HUES6 (cell line): ENCODE data around the gene AIF1.
"Not testable (repeated sequence)": the region's sequence is repeated elsewhere in the genome, so short reads cannot be mapped to it uniquely, and the experiment has no call there.

Experiments used
- H3K27ac ChIP-seq: 2 replicates; pipeline ENCODE4 v1.7.0; 2013; ENCODE audit warnings: low read depth, mild to moderate bottlenecking, low read length, inconsistent platforms
- H3K27me3 ChIP-seq: 2 replicates; pipeline ENCODE4 v1.6.1; 2013; ENCODE audit warnings: low read length; ENCODE audit not compliant: control insufficient read depth, insufficient read depth
- H3K36me3 ChIP-seq: 2 replicates; pipeline ENCODE4 v1.6.1; 2013; ENCODE audit warnings: low read length; ENCODE audit not compliant: control insufficient read depth, insufficient read depth
- H3K4me1 ChIP-seq: 2 replicates; pipeline ENCODE4 v1.6.1; 2013; ENCODE audit warnings: low read length; ENCODE audit not compliant: control insufficient read depth, insufficient read depth
- H3K4me3 ChIP-seq: 2 replicates; pipeline ENCODE4 v1.5.1; 2013; ENCODE audit warnings: low read depth, low read length
- H3K9ac ChIP-seq: one replicate; pipeline ENCODE4 v1.6.1; 2013; ENCODE audit warnings: mild to moderate bottlenecking, low read length
- H3K9me3 ChIP-seq: 2 replicates; pipeline ENCODE4 v1.6.1; 2013; ENCODE audit warnings: low read depth, low read length; ENCODE audit not compliant: control insufficient read depth, insufficient read depth

The AIF1 gene

DNA sequence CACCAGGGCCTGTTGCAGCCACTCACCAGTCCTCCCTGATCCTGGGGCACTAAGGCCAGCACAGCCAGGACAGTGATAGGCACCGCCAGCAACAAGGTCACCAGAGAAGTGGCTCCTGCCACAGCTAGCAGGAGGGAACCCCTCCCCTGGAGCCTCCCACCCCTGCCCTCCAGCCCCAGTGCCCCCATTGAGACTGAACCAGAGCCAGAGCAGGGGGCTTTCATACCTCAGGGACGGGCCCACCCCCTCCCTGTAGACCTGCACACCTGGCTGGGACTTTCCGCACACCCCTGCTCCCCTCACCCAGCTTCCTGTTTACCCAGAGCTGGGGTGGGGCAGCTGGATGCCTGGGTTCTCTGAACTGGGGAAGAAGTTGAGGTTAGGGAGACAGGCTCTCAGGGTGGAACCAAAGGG lies 32.8 kb upstream of the AIF1 start, which contains the start of gene LTB:
LTB (minus strand) TSS at position 195 of the 414 bp plus-strand sequence; CDS start at position 188, 7 bp downstream.
- H3K4me1 ChIP-seq, result peaks cover 31% of the 10 kb centered on the region

DNA sequence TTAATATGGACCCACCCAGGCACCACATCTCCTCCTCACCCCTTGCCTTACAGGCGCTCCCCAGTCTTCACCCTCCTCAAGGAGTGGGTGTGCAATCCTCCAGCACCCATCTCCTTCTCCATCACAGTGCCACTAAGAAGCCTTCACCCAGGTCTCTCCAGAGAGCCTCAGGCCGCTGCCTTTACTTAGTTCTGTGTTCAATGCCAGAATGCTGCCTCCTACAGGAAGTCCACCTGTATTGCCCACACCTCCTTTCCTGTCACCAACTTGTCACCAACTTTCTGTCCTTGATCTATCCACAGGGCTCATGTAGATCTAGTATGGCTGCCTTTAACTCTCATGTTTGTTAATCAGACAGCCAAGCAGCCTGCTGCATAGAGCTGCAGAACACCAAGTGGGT lies 29.5 kb upstream of the AIF1 start:
- H3K27ac ChIP-seq, result no peak overlapping the region
- H3K27me3 ChIP-seq, result peaks cover 12% of the 10 kb centered on the region
- peaks cover 8% of the 10 kb centered on the region for H3K4me1 ChIP-seq
- no peak overlapping the region for H3K4me3 ChIP-seq
- no peaks in the 10 kb centered on the region for H3K9me3 ChIP-seq
- H3K9ac ChIP-seq, result no peak overlapping the region
- no peaks in the 10 kb centered on the region for H3K36me3 ChIP-seq

More for the DNA sequence above, 32.8 kb upstream of the AIF1 start, which contains the start of gene LTB:
- Histone ChIP-seq H3K27ac (no peak within 1 kb of the TSS; the same call in 1 of the 2 replicates), H3K9ac (peak within 1 kb of the TSS; percentile 83), H3K9me3 (no peaks in the 10 kb centered on the region), H3K4me3 (peak within 1 kb of the TSS; percentile 99), H3K36me3 (no peaks in the 10 kb centered on the region), H3K27me3 (peaks cover 15% of the 10 kb centered on the region)

DNA sequence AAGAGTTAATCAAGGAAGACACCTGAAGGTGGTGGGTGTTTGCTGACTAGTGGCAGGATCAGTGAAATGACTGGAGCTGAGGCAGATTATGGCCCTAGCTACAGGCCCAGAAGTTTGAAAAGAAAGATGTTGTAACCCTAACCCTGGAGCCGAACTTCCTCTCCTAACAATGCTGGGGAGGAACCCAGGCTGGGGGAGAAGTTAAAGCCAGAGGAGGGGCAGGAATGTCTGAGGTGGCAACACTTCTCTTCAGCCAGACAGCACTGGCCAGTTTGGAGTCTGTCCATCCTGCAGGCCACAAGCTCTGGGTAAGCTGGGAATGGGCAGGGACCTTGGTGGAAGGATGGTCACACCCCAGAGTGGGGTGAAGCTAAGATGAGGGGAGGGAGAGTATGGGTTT lies 29.0 kb upstream of the AIF1 start, which contains the start of gene LST1:
LST1 (plus strand) TSS at position 270 of the 400 bp plus-strand sequence. CDS start 1,023 bp downstream, outside the sequence.
- Histone ChIP-seq H3K27me3 (peaks cover 10% of the 10 kb centered on the region), H3K9ac (no peak within 1 kb of the TSS), H3K4me1 (peaks cover 6% of the 10 kb centered on the region), H3K27ac (no peak within 1 kb of the TSS), H3K36me3 (no peaks in the 10 kb centered on the region), H3K4me3 (no peak within 1 kb of the TSS), H3K9me3 (no peaks in the 10 kb centered on the region)

GRCh38 chr6:31586599-31587281 lies 28.3 kb upstream of the AIF1 start:
- Histone ChIP-seq H3K4me1 (peaks cover 4% of the 10 kb centered on the region), H3K9ac (no peak overlapping the region), H3K27me3 (peaks cover 4% of the 10 kb centered on the region), H3K36me3 (no peaks in the 10 kb centered on the region), H3K27ac (no peak overlapping the region), H3K9me3 (no peaks in the 10 kb centered on the region), H3K4me3 (no peak overlapping the region)

DNA sequence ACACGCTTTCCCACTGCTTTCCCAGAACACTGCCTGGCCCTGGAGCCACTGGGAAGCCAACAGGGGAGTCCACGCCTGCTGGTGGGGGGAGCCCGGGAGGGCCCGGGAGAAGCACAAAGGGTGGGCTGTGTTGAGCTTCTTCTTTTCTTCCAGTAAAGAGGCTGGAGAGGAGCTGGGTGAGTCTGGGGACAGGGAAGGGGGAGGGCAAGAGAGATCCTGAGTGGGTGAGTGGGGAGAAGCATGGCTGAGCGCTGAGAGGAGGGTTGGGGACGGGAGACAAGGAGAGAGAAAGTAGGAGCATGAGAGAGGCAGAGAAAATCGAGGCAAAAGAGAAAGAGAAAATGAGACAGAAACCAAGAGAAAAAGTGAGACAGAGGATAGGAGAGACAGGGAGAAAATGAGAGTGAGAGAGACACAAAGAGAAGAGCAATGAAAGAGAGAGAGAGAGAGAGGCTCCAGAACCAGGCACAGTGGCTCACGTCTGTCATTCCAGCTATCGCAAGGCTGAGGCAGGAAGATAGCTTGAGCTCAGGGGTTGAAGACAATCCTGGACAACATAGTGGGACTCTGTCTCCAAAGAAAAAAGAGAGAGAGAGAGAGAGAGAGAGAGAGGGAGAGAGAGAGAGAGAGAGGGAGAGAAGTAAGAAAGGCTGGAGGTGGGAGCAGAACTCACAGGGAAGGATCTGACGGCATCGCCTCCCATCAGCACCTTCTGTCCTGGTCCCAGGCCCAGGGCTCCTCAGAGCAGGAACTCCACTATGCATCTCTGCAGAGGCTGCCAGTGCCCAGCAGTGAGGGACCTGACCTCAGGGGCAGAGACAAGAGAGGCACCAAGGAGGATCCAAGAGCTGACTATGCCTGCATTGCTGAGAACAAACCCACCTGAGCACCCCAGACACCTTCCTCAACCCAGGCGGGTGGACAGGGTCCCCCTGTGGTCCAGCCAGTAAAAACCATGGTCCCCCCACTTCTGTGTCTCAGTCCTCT lies 26.9 kb upstream of the AIF1 start:
- Histone ChIP-seq H3K4me1 (no peaks in the 10 kb centered on the region; the same call in 1 of the 2 replicates), H3K9me3 (no peaks in the 10 kb centered on the region), H3K36me3 (no peaks in the 10 kb centered on the region), H3K27me3 (no peaks in the 10 kb centered on the region), H3K9ac (no peak overlapping the region), H3K4me3 (no peak overlapping the region), H3K27ac (no peak overlapping the region)

DNA sequence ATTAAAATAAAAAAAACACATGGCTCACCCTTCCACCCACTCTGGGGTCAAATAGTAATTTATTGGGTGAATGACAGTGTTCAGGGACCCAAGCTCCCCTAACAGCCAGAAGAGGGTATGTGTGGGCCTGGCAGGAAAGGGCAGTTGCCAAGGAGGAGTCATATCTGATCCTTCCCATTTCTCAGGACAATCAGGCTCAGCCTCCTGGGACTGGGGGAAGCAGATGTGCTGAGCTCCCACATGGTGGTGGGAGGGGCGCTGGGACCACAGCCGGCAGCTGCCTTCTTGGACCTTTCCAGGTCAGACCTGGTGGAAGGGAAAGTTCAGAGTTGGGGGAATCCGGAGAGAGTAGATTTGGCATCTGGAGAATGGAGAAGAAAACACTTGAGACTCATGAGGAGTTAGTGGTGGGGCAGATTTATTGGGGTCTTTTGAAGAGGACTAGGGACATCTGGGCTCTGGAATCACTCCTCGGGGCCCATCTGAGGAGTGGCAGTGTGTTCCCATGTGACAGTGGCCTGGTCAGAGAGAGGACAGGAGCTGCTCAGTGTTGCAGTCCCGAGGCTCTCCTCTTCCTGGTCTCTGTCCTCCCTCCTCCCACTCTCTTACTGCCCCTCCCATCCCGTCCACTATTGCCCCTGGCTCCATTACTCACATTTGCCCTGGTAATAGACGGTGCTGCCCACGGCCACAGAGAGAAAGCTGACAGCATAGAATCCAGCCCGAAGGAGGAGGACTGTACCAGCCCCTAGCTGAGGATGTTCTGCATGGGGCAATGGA lies 26.0 kb upstream of the AIF1 start:
- no peaks in the 10 kb centered on the region for H3K36me3 ChIP-seq
- no peak overlapping the region for H3K9ac ChIP-seq
- no peaks in the 10 kb centered on the region for H3K9me3 ChIP-seq
- H3K4me3 ChIP-seq, result no peak overlapping the region
- no peaks in the 10 kb centered on the region for H3K27me3 ChIP-seq
- H3K27ac ChIP-seq, result no peak overlapping the region
- H3K4me1 ChIP-seq, result no peaks in the 10 kb centered on the region; the same call in 1 of the 2 replicates

DNA sequence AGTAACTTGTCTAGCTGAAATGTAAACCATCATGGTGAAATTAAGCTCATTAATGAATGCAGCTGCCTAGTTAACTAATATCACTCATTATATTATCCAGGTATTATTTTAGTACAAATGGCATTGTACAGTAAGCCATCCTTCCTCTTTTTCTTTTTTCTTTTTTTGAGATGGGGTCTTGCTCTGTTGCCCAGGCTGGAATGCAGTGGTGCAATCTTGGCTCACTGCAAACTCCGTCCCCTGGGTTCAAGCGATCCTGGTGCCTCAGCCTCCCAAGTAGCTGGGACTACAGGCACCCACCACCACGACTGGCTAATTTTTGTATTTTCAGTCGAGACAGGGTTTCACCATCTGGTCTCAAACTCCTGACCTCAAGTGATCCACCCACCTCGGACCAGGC lies 24.3 kb upstream of the AIF1 start:
- not testable (repeated sequence) for H3K27ac ChIP-seq

DNA sequence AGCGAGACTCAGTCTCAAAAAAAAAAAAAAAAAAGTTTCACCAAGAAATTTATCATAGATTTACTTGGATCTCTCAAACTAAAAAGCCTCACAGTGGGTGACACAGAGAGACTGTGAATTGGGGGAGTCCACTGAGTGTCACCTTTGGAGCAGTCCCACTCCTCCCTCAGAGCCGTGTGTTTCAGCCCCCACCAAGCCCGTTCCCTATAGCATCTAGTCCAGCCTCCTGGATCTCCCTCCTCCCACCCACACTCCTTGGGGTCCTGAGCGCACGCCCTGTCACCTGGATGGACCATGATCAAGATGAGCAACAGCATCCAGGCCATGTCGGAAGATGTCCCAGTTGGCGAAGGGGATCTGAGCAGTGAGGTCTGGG lies 22.6 kb upstream of the AIF1 start:
- Histone ChIP-seq H3K36me3 (no peaks in the 10 kb centered on the region), H3K27me3 (no peaks in the 10 kb centered on the region), H3K9me3 (no peaks in the 10 kb centered on the region), H3K27ac (no peak overlapping the region), H3K9ac (no peak overlapping the region), H3K4me3 (no peak overlapping the region), H3K4me1 (no peaks in the 10 kb centered on the region; the same call in 1 of the 2 replicates)

More for the DNA sequence above, 24.3 kb upstream of the AIF1 start:
- H3K9ac ChIP-seq, H3K9me3 ChIP-seq, H3K27me3 ChIP-seq, H3K36me3 ChIP-seq, H3K4me1 ChIP-seq, H3K4me3 ChIP-seq: not testable (repeated sequence)

DNA sequence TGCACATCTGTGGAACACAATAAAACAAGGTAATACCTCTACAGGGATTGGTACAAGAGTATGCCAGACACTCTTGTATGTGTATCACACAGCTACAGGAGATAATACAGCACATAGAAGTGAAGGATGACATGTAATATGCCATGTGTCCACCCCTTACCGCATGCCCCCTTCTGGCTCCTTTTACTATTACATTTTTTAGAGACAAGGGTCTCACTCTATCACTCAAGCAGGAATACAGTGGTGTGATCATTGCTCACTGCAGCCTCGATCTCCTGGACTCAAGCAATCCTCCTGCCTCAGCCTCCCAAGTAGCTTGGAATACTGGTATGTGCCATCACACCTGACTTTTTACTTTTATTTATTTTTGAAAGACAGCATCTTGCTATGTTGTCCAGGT lies 18.0 kb upstream of the AIF1 start:
- Histone ChIP-seq H3K27ac (no peak overlapping the region), H3K4me3 (no peak overlapping the region), H3K4me1 (peaks cover 5% of the 10 kb centered on the region; the same call in 1 of the 2 replicates), H3K27me3 (no peaks in the 10 kb centered on the region), H3K9ac (no peak overlapping the region), H3K36me3 (no peaks in the 10 kb centered on the region), H3K9me3 (no peaks in the 10 kb centered on the region)

DNA sequence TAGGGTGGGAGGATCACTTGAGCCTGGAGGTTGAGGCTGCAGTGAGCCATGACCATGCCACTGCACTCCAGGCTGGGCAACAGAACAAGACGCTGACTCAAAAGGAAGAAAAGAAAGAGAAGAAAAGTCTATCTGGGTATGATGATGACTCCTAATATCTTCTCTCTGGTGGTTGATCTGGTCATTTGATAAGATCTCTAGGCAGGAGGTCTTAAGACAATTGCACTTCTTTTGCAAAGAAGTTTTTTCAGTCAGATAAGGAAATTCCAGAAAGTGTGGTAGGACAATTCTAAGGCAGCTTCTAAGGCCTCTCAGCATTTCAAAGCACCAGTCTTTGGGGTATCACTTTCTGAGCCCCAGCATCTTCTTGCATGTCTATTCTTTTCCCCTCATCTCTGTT lies 7.7 kb upstream of the AIF1 start:
- no peak overlapping the region for H3K27ac ChIP-seq
- no peaks in the 10 kb centered on the region for H3K36me3 ChIP-seq
- H3K4me3 ChIP-seq, result no peak overlapping the region
- no peaks in the 10 kb centered on the region for H3K27me3 ChIP-seq
- no peaks in the 10 kb centered on the region for H3K9me3 ChIP-seq
- no peaks in the 10 kb centered on the region; the same call in 1 of the 2 replicates for H3K4me1 ChIP-seq
- H3K9ac ChIP-seq, result no peak overlapping the region
